ENCODE data around the gene MUC20.

MUC20 gene

DNA sequence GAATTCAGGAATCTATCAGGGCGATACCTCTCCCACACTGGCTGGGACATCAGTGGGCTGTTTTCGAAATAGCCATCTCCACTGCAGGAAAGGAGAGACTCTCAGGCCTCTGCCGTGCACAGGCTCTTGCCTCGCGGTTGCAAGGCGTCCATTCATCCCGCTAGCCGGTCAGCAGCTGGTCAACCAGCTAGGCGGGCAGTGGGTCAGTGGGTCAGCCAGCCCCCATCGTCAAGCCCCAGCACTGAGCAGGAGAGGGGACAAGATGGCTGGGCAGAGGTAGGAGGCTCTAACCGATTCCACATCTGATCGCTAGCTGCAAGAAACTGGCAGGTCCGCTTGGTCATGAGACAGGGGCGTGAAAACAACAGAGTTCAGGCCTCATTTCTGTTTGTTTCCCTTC, 45.9 kb downstream of the MUC20 start:
- Histone ChIP-seq H2BK120ac (ENCODE audit: insufficient read depth, low read length, poor library complexity) (no peak overlapping the region), H3K4me2 (ENCODE audit: low read length) (no peak overlapping the region), H3K79me1 (ENCODE audit: low read length) (no peaks in the 10 kb centered on the region), H3K4me3 (ENCODE audit: low read depth, low read length) (no peak overlapping the region), H4K8ac (ENCODE audit: low read depth, low read length) (no peak overlapping the region), H3K27ac (ENCODE audit: low read depth, low read length) (no peak overlapping the region), H2AK5ac (ENCODE audit: low read length) (no peak overlapping the region), H3K36me3 (ENCODE audit: control insufficient read depth in 1 of 2, insufficient read depth in 2 of 2, low read length in 2 of 2) (no peaks in the 10 kb centered on the region), H3K79me2 (ENCODE audit: control insufficient read depth, insufficient read depth, low read length, poor library complexity) (no peaks in the 10 kb centered on the region), H4K91ac (ENCODE audit: low read depth, low read length) (no peak overlapping the region), H3K4ac (ENCODE audit: low read depth, low read length) (no peak overlapping the region), H3K14ac (ENCODE audit: low read length) (no peak overlapping the region), H3K18ac (ENCODE audit: low read length) (no peak overlapping the region), H4K12ac (ENCODE audit: low read depth, low read length) (no peak overlapping the region), H2BK5ac (ENCODE audit: low read depth, low read length, poor library complexity) (no peak overlapping the region), H3K27me3 (ENCODE audit: insufficient read depth, low read length) (no peaks in the 10 kb centered on the region), H2BK12ac (ENCODE audit: low read length) (no peak overlapping the region), H3K9me3 (ENCODE audit: insufficient read depth, low read depth, low read length) (peaks cover 17% of the 10 kb centered on the region), H3K9ac (ENCODE audit: low read length) (no peak overlapping the region), H3K23ac (ENCODE audit: low read length) (no peak overlapping the region), H2AFZ (ENCODE audit: insufficient read depth, low read length, poor library complexity) (no peak overlapping the region), H3K4me1 (ENCODE audit: control insufficient read depth in 1 of 2, insufficient read depth in 2 of 2, low read length in 2 of 2) (no peaks in the 10 kb centered on the region)
- no peak for DNase-seq
- no CpG with 5 or more reads among the region's 14 CpGs for WGBS (ENCODE audit: extremely low coverage, insufficient coverage, insufficient read length)

DNA sequence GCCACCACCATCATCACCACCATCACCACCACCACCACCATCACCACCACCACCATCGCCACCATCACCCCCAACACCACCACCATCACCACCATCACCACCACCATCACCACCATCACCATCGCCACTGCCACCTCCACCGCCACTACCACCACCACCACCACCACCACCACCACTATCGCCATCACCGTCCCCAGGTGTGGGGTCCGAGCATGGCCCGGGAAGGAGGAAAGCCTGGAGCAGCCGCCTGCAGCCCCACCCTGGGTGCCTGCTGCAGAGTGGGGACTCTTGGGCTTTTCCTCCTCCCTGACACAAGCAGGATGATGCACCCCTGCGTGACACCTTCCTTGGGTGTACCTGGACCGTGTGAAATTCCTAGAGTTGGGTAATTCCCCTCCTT, 47.0 kb downstream of the MUC20 start:
- H2BK5ac ChIP-seq (ENCODE audit: low read depth, low read length, poor library complexity) = no peak overlapping the region
- H3K23ac ChIP-seq (ENCODE audit: low read length) = no peak overlapping the region

DNA sequence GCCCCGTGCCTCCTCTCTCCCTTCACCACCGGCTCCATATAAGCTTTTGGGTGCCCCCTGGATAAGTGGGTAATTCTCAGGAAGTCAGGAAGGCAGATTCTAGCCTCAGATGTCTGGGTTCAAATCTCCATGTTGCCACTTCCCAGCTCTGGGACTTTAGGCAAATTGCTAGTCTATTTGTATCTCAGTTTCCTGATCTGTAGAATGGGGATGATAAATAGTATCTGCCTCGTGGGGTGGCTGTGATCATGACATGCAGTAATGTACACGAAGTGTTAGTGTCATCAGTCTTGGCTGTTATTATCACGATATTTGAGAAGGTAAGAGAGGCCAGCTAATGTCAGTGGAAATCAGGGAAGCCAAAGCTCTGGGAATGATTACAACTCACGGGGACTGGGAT, 47.6 kb downstream of the MUC20 start:
- H4K8ac ChIP-seq (ENCODE audit: low read depth, low read length) = no peak overlapping the region
- no peak overlapping the region for H2BK5ac ChIP-seq (ENCODE audit: low read depth, low read length, poor library complexity)
- no peak overlapping the region for H3K4me2 ChIP-seq (ENCODE audit: low read length)
- no peak overlapping the region for H4K12ac ChIP-seq (ENCODE audit: low read depth, low read length)
- no peak overlapping the region for H3K9ac ChIP-seq (ENCODE audit: low read length)
- H3K4me1 ChIP-seq (ENCODE audit: control insufficient read depth in 1 of 2, insufficient read depth in 2 of 2, low read length in 2 of 2) = no peaks in the 10 kb centered on the region
- no peak overlapping the region for H2AFZ ChIP-seq (ENCODE audit: insufficient read depth, low read length, poor library complexity)
- H3K36me3 ChIP-seq (ENCODE audit: control insufficient read depth in 1 of 2, insufficient read depth in 2 of 2, low read length in 2 of 2) = no peaks in the 10 kb centered on the region
- H3K27ac ChIP-seq (ENCODE audit: low read depth, low read length) = no peak overlapping the region
- no peak overlapping the region for H3K18ac ChIP-seq (ENCODE audit: low read length)
- no peak for DNase-seq
- H3K79me1 ChIP-seq (ENCODE audit: low read length) = no peaks in the 10 kb centered on the region
- WGBS (ENCODE audit: extremely low coverage, insufficient coverage, insufficient read length) = no CpG with 5 or more reads among the region's 6 CpGs
- no peak overlapping the region for H2BK12ac ChIP-seq (ENCODE audit: low read length)
- H3K9me3 ChIP-seq (ENCODE audit: insufficient read depth, low read depth, low read length) = peaks cover 22% of the 10 kb centered on the region
- no peaks in the 10 kb centered on the region for H3K79me2 ChIP-seq (ENCODE audit: control insufficient read depth, insufficient read depth, low read length, poor library complexity)
- no peak overlapping the region for H3K14ac ChIP-seq (ENCODE audit: low read length)
- H2BK120ac ChIP-seq (ENCODE audit: insufficient read depth, low read length, poor library complexity) = no peak overlapping the region
- no peak overlapping the region for H2AK5ac ChIP-seq (ENCODE audit: low read length)
- H4K91ac ChIP-seq (ENCODE audit: low read depth, low read length) = no peak overlapping the region
- no peak overlapping the region for H3K23ac ChIP-seq (ENCODE audit: low read length)
- H3K4me3 ChIP-seq (ENCODE audit: low read depth, low read length) = no peak overlapping the region
- H3K27me3 ChIP-seq (ENCODE audit: insufficient read depth, low read length) = no peaks in the 10 kb centered on the region
- no peak overlapping the region for H3K4ac ChIP-seq (ENCODE audit: low read depth, low read length)

More for the DNA sequence above, 47.0 kb downstream of the MUC20 start:
- Histone ChIP-seq H3K27ac (ENCODE audit: low read depth, low read length) (no peak overlapping the region), H3K18ac (ENCODE audit: low read length) (no peak overlapping the region), H4K91ac (ENCODE audit: low read depth, low read length) (no peak overlapping the region), H3K36me3 (ENCODE audit: control insufficient read depth in 1 of 2, insufficient read depth in 2 of 2, low read length in 2 of 2) (no peaks in the 10 kb centered on the region), H3K4ac (ENCODE audit: low read depth, low read length) (no peak overlapping the region), H2BK12ac (ENCODE audit: low read length) (no peak overlapping the region), H2AFZ (ENCODE audit: insufficient read depth, low read length, poor library complexity) (no peak overlapping the region), H2AK5ac (ENCODE audit: low read length) (no peak overlapping the region), H3K9me3 (ENCODE audit: insufficient read depth, low read depth, low read length) (peaks cover 22% of the 10 kb centered on the region), H3K4me2 (ENCODE audit: low read length) (no peak overlapping the region), H3K14ac (ENCODE audit: low read length) (no peak overlapping the region), H2BK120ac (ENCODE audit: insufficient read depth, low read length, poor library complexity) (no peak overlapping the region), H3K27me3 (ENCODE audit: insufficient read depth, low read length) (no peaks in the 10 kb centered on the region), H3K9ac (ENCODE audit: low read length) (no peak overlapping the region), H3K79me2 (ENCODE audit: control insufficient read depth, insufficient read depth, low read length, poor library complexity) (no peaks in the 10 kb centered on the region), H4K12ac (ENCODE audit: low read depth, low read length) (no peak overlapping the region), H4K8ac (ENCODE audit: low read depth, low read length) (no peak overlapping the region), H3K79me1 (ENCODE audit: low read length) (no peaks in the 10 kb centered on the region), H3K4me3 (ENCODE audit: low read depth, low read length) (peak overlapping the region; percentile 3), H3K4me1 (ENCODE audit: control insufficient read depth in 1 of 2, insufficient read depth in 2 of 2, low read length in 2 of 2) (no peaks in the 10 kb centered on the region)
- WGBS (ENCODE audit: extremely low coverage, insufficient coverage, insufficient read length) = no CpG with 5 or more reads among the region's 10 CpGs
- no peak for DNase-seq

DNA sequence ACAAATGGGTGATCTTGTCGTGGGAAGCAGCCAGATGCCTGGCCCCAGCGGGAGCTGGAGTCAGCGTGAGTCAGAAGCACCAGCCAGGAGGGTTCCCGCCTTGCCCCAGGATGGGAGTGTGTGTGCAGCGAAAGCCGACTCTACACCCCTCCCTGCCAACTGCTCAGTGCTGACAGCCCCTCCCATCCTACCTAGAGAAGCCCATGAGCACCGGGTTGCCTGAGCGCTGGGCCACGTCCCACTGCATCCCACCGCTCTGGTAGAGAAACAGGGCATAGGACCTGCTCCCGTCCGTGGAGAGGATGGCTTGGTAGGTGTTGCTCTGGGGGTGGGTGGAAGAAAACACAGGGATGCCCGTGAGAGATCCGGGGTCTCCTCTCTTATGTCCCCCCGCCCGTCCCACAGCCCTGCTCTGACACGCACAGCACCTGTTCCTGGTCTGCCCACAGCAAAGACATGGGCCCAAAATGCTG, 48.1 kb downstream of the MUC20 start:
- H3K27ac ChIP-seq (ENCODE audit: low read depth, low read length) = no peak overlapping the region
- H4K8ac ChIP-seq (ENCODE audit: low read depth, low read length) = no peak overlapping the region
- DNase-seq = no peak
- H3K27me3 ChIP-seq (ENCODE audit: insufficient read depth, low read length) = no peaks in the 10 kb centered on the region
- H3K23ac ChIP-seq (ENCODE audit: low read length) = no peak overlapping the region
- no peak overlapping the region for H4K91ac ChIP-seq (ENCODE audit: low read depth, low read length)
- no peak overlapping the region for H2AK5ac ChIP-seq (ENCODE audit: low read length)
- H3K14ac ChIP-seq (ENCODE audit: low read length) = no peak overlapping the region
- no peak overlapping the region for H3K9ac ChIP-seq (ENCODE audit: low read length)
- H3K4me2 ChIP-seq (ENCODE audit: low read length) = no peak overlapping the region
- H3K4me1 ChIP-seq (ENCODE audit: control insufficient read depth in 1 of 2, insufficient read depth in 2 of 2, low read length in 2 of 2) = no peaks in the 10 kb centered on the region
- no peak overlapping the region for H3K4me3 ChIP-seq (ENCODE audit: low read depth, low read length)
- H3K4ac ChIP-seq (ENCODE audit: low read depth, low read length) = no peak overlapping the region
- H3K79me2 ChIP-seq (ENCODE audit: control insufficient read depth, insufficient read depth, low read length, poor library complexity) = no peaks in the 10 kb centered on the region
- WGBS (ENCODE audit: extremely low coverage, insufficient coverage, insufficient read length) = no CpG with 5 or more reads among the region's 17 CpGs
- no peaks in the 10 kb centered on the region for H3K36me3 ChIP-seq (ENCODE audit: control insufficient read depth in 1 of 2, insufficient read depth in 2 of 2, low read length in 2 of 2)
- no peak overlapping the region for H2AFZ ChIP-seq (ENCODE audit: insufficient read depth, low read length, poor library complexity)
- no peak overlapping the region for H2BK12ac ChIP-seq (ENCODE audit: low read length)
- H3K18ac ChIP-seq (ENCODE audit: low read length) = no peak overlapping the region
- H4K12ac ChIP-seq (ENCODE audit: low read depth, low read length) = no peak overlapping the region
- peaks cover 22% of the 10 kb centered on the region for H3K9me3 ChIP-seq (ENCODE audit: insufficient read depth, low read depth, low read length)
- H2BK5ac ChIP-seq (ENCODE audit: low read depth, low read length, poor library complexity) = no peak overlapping the region
- H3K79me1 ChIP-seq (ENCODE audit: low read length) = no peaks in the 10 kb centered on the region
- no peak overlapping the region for H2BK120ac ChIP-seq (ENCODE audit: insufficient read depth, low read length, poor library complexity)
